Measurements from ENCODE around the gene LRATD1. TPM values are rescaled to one million over a fixed set of nuclear protein-coding genes. Genes with fewer than 3 reads are reported as not detected.

Gene LRATD1
- total RNA-seq, 1 experiment from 2014 or later, result 0.31 TPM

DNA sequence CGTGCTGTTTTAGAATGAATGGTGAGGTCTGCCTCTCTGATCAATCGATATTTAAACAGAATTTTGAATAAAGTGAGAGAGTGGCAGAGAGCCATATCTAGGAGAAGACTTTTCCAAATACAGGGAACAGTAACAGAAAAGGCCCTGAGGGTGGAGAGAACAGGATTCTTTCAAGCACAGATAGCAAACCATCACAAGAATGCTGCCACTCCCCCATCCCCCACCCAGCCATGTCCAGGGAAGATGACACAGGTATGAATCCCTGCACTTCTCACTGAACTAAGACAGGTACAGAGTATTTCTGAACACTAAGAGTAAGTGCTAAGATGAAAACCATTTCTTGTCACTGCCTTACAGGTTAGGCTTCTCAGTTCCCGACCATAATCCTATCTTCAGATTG, 23.6 kb downstream of the LRATD1 start:
- Histone ChIP-seq H4K91ac (ENCODE audit: insufficient read length, low read depth, low read length) (no peak overlapping the region), H3K56ac (ENCODE audit: insufficient read length, low read depth, low read length) (no peak overlapping the region), H2BK5ac (ENCODE audit: insufficient read length, low read length) (no peak overlapping the region), H3K23me2 (ENCODE audit: insufficient read length, low read depth, low read length, poor library complexity, severe bottlenecking) (no peaks in the 10 kb centered on the region), H4K8ac (replicated peaks; ENCODE audit: insufficient read length, low read depth, low read length) (no peak overlapping the region), H3K79me1 (ENCODE audit: insufficient read depth, low read depth, low read length, poor library complexity, severe bottlenecking) (no peaks in the 10 kb centered on the region), H3K4me1 (ENCODE audit: insufficient read depth, low read length) (no peaks in the 10 kb centered on the region), H3K4ac (ENCODE audit: low read depth, low read length) (no peak overlapping the region), H3K14ac (ENCODE audit: insufficient read depth, low read length) (no peak overlapping the region), H3K79me2 (ENCODE audit: insufficient read depth, low read length) (no peaks in the 10 kb centered on the region), H2AK5ac (ENCODE audit: insufficient read length, low read length) (no peak overlapping the region), H3K18ac (ENCODE audit: insufficient read length, low read depth, low read length) (no peak overlapping the region), H4K5ac (ENCODE audit: insufficient read length, low read depth, low read length) (no peak overlapping the region), H2BK120ac (ENCODE audit: low read depth, low read length, poor library complexity, severe bottlenecking) (no peak overlapping the region), H2BK20ac (ENCODE audit: low read depth, low read length, poor library complexity, severe bottlenecking) (no peak overlapping the region), H3K27me3 (ENCODE audit: insufficient read depth, low read length) (no peaks in the 10 kb centered on the region), H2BK12ac (ENCODE audit: insufficient read length, low read depth, low read length) (no peak overlapping the region), H2BK15ac (ENCODE audit: low read depth, low read length) (no peak overlapping the region), H3K9ac (ENCODE audit: extremely low read depth, insufficient read length, low read length) (no peak overlapping the region), H3K23ac (ENCODE audit: insufficient read length, low read depth, low read length) (no peak overlapping the region), H3K4me2 (ENCODE audit: insufficient read depth, insufficient read length, low read length) (no peak overlapping the region), H3K9me3 (ENCODE audit: control insufficient read depth, low read depth, low read length) (no peaks in the 10 kb centered on the region), H3K27ac (ENCODE audit: insufficient read length, low read depth, low read length) (no peak overlapping the region), H3T11ph (ENCODE audit: low read length) (no peak overlapping the region), H2AFZ (ENCODE audit: low read length) (no peak overlapping the region), H4K20me1 (ENCODE audit: control insufficient read depth, insufficient read depth, insufficient read length) (no peaks in the 10 kb centered on the region)
- no peak overlapping the region for H3K4me3 Mint-ChIP-seq
- peaks cover 2 to 3% of the 10 kb centered on the region in 2 experiments for H3K4me1 Mint-ChIP-seq
- H3K36me3 Mint-ChIP-seq (ENCODE audit: insufficient read depth in 1 of 3, low read depth in 3 of 3), result no peaks in the 10 kb centered on the region; a peak in 1 of 7 replicates
- H3K27ac Mint-ChIP-seq, result no peak overlapping the region
- WGBS (ENCODE audit: extremely low coverage, insufficient read length, low lambda C conversion rate), result no CpG with 5 or more reads among the region's 3 CpGs
- no peak for DNase-seq
- H3K27me3 Mint-ChIP-seq (ENCODE audit: low read depth), result no peaks in the 10 kb centered on the region
- no peaks in the 10 kb centered on the region for H3K9me3 Mint-ChIP-seq
- TF ChIP-seq, protein P1, sequence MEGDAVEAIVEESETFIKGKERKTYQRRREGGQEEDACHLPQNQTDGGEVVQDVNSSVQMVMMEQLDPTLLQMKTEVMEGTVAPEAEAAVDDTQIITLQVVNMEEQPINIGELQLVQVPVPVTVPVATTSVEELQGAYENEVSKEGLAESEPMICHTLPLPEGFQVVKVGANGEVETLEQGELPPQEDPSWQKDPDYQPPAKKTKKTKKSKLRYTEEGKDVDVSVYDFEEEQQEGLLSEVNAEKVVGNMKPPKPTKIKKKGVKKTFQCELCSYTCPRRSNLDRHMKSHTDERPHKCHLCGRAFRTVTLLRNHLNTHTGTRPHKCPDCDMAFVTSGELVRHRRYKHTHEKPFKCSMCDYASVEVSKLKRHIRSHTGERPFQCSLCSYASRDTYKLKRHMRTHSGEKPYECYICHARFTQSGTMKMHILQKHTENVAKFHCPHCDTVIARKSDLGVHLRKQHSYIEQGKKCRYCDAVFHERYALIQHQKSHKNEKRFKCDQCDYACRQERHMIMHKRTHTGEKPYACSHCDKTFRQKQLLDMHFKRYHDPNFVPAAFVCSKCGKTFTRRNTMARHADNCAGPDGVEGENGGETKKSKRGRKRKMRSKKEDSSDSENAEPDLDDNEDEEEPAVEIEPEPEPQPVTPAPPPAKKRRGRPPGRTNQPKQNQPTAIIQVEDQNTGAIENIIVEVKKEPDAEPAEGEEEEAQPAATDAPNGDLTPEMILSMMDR (conservative IDR thresholded peaks at IDR 0.05), result no peak

Measured in H9 (cell line).